NCI-H2029 (cell line): ENCODE measurements around the gene OPCML.

ENCODE experiments used
- DNase-seq: peaks from one replicate; lab custom pipeline; 2025; lab: John Stamatoyannopoulos, UW

OPCML gene

DNA sequence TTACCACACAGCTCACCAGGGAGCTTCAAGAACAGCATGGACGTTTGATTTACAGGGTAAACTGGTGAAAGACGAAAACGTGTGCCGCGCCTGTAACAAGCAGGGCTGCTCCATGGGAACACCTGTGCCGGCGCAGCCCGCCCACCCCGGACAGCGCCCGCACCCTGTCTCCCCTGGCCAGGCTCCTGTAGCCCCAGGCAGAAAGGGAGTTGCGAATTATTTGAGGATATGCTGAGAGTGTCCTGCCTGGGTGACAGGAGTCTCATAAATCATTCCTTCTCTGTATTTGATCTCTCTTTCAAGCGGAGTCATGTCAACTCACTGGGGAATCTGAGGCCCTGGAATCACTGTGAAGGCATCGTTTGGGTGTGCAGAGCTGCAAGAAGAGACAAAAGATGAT is 804.3 kb downstream of the OPCML start:
- no peak for DNase-seq

DNA sequence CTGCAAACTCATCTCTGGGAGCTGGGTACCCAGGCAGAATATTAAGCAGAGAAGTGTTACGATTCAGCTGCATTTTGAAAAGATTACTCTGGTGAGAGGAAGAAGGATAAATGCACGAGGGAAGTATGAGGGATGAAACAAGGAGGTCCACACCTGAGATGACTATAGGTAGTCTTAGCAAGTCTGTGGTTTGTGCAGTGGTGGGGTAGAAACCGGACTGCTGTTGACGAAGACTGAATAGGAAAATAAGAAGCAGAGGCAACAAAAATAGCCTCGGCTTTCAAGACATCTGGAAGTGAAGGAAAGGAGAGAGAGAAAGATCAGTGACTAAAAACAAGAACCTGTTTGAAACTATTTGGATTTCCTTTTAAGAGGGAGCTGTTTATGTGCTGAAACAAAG is 810.8 kb downstream of the OPCML start:
- no peak for DNase-seq

DNA sequence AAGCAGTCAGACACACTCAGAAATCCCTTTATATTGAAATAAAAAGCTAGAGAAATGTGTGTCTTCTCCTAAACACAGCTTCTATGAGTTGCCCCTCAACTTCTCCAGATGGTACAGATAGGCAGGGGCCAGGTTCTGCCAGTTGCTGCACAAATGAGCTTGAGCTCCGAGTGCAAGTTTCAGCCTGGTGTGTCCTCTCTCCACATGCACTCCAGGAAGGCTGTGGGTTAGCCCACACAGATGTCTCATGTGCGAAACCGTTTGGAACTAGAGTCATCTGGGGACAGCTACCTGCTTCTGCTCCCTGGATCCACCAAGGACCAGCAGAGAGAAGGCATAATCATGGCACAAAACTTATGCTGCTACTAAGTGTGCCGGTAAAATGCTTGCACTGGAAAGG is 812.6 kb downstream of the OPCML start:
- DNase-seq, result no peak

DNA sequence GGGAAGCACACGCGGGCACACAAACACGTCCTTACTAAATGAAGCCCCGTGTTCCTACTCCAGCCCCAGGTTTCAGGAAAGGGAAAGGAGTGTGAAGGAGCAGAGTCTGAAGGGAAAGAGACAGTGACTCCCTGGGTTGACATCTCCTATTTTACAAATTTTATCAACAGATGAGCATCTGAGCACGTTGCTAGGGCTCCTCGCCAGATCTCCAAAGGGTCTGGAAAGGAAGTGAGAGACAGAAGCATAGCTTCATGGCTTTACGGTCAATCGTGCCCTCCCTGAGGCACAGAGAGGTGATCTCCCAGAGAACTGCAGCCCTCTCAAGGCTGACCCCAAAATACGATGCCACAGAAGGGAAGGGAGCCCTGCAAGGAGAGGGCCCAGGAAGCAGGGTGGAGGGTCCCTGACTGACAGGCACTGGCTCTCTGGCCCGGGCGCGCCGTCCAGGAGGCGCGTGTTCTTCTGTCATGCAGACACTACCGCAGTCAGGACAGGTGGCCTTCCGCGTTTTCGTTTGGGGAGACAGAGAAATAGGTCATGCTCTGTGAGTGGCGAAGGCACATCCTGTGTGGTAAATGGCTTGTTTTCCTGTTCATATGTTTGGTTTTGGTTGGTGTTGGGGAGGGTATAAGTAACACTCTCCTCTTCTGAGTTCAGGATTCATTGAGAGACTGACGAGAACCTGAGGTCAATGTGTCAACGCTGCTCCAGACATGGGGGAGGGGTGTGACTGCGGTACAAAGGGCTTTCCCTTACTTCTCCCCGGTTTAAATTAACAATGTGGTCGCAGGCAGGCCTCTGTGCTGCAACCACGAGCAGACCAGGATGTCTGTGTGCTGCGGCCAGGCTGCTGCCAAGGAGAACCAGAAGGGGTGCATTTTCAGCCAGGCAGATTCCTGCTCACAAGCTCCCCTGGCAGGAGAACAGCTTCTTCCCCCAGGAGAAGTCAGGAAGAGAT is 813.3 kb downstream of the OPCML start:
- no peak for DNase-seq

DNA sequence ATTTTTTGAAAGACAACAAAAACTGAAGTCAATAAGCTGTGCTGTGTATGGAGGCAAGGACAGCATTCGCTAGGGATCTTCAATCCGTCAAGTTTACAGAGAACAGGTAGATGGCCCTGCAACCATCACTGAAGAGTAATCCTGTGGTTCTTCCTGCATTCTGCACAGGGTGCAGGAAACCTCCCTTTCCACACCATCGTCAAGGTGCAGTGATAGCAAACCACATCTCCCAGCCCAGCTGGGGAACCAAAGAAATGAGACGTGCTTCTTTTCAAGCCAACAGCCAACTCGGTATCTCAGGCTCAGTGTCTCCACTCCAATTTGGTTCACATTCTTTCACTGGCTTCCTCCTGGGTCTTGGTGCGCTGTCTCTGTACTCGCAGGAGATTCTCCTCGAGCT is 814.5 kb downstream of the OPCML start:
- no peak for DNase-seq

DNA sequence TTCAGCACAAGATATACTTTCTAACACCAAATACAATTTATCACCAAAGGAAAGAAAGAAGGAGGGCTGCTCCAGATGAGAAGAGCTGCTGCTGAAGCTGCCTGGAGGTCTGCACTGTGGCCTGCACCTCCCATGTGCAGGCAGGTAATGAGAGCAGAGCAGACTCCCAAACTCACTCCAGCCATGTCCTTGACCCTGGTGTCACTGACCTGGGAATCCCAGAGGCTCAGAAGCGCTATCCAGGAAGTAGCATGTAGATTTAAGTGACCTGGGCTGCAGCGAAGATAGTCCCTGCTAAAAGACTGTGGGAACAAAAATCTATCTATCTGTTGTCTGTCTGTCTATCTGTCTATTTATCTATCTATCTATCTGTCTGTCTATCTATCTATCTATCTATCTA is 816.3 kb downstream of the OPCML start:
- DNase-seq, result no peak

DNA sequence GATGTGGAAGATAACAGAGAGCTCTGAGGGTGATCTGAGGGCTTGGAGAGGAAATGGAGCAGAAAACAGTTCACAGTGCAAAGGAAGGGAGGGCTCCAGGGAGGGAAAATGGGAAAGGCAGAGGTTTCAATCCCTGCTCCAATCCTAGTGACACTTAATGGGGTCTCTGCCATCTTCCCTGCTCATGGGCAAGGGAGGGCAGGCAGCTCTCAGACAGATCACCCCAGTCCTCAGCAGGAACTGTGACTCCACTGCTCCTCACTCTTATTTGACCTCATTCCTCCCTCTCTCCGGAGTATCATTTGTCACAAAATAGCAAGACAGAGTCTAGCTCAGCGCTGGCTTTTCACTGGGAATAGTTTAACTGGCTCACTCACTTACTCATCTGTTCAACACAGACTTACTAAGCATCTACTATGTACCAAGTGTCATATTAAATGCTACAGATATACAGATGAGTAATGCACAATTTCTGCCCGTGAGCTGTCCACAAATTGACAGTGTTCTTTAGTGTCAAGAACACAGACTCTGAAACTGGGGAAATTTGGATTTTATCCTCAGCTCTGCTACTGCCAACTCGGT is 817.4 kb downstream of the OPCML start:
- DNase-seq, result no peak

DNA sequence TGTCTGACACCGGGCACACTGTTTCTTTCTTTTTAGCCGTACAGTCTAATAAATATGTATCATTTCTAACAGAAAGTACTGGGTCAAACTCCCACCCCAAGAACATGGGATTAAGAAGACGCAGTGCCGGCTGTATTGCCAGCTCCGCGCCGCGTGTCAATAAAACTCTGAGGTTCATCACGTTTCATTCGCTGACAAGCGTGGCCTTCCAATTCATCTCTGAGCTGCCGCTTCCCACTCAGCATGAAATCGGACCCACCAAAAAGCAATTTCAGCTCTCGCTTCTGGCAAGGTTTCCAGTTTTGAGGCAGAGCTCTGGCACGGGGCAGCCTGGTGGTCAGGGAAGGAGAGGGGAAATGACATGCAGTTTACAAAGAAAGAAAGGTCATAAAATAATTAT is 819.8 kb downstream of the OPCML start:
- no peak for DNase-seq

DNA sequence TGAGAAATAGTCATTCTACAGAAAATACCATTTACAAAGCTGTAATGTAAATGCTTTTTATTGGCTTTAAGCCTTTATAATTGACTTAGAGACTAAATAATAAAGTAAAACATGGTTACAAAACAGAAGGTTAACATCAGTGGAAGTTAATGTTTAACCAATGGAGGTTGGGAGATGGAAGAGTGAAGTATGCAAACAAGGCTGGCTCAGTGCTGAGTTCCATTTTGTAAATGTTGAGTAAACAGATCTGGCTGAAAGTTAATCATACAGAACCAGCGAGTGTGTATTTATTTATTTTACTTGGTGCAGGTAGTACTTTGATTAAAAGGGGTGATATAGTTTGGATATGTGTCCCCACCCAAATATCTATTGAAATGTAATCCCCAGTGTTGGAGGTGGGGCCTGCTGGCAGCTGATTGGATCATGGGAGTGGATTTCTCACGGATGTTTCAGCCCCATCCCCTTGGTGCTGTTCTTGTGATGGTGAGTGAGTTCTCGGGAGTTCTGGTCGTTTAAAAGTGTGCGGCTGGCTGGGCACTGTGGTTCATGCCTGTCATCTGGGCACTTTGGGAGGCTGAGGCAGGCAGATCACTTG is 827.4 kb downstream of the OPCML start:
- DNase-seq, result no peak

DNA sequence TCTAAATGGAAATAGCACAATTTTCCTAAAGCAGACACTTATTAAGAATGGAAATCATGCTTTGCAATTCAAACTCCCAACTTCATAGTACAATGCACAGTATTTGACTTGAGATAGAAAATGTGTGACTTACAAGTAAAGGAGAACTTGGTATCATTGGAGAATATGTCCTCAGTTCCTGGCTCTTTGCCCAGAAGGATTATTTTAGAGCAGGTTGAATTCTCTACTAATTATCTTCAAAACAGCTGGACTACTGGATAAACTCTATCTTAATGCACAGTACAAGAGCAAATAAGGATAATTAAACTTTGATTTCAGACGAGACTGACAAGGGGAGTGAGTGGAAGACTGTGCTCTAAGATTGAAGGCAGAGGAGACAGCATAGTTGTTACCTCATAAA is 839.4 kb downstream of the OPCML start:
- DNase-seq, result no peak

DNA sequence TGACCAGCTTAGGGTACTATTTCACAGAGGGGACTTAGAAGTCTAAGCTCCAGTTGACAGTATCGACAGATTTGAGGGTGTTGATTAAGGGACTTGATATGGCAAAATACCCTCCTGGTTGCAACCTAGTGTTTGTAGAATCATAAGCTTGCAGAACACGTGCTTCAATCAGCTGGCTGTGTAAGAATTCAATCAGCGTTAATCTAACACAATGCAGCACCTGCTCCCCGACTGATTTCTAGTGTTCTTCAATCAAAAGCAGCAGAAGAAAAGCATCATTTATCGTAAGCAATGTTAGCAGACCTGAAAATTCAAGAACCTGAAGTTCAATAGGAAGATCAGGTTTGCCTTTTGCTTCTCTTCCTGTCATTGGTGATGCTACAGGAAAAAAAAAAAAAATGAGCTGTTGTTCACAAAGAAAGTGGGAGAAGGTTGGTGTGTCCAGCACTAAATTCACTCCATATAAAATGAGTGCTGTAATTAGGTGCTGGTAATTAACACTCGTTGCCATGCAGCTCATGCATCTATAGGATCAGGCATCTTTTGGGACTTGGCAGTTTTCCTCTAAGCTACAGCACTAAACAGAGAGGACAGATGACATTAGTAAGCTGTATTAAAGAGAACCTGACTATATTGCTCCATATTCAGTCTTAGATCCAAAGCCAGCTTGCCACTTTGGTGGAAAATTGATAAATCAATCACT is 840.3 kb downstream of the OPCML start:
- no peak for DNase-seq

DNA sequence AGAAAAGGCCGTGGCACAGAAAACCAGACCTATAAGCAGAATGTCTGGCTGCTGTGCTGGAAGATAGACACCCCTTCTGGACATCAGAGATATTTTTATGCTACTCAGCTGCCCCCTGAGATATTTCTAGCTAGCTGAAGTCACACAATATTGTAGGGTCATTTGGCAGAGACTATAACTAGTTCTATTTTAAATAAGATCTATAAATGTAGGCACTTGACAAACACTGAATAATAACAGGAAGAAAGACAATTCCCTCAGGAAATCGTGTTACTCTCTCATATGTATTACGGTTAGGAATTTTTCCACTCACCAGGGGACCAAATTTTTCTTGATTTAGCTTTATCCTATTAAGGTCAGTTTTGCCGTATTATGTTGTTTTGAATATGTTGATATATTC is 845.4 kb downstream of the OPCML start:
- DNase-seq, result no peak

DNA sequence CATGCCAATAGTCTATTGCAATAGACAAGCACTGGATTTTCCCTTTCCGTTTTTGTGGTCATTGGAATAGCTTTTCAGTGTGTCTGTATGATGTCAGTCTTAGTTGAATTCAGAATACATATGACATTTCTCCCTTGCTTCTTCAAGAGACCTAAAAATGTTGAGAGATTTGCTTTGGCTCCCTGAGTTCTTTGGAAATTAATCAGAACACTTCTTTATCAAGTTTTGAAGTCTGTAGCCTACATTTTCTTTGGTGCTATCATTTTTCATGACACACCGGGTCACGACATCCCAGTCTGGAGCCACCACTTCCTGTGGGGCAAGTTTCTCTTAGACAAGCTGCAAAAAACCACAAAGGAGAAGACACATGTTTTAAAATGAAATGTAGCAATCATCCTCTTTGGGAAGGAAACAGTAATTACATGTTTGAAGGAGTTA is 847.1 kb downstream of the OPCML start:
- no peak for DNase-seq

DNA sequence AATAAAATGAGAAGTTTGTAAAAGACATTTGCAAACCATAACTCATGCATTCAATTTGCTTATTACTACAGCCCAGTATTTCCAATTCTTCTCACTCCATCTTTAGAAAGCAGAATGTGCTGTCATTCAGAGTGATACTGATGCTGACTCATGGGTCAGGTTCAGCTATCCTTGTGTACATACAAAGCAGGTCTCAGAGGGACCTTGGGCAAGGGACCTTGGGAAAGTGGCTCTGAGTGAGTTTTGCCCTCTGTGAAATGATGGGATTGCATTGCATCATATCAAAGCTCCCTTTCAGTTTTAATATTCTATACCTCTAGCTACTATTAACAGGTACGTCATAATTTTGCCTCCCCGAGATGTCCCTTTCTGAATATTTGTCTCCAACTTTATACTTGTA is 848.7 kb downstream of the OPCML start:
- DNase-seq, result no peak

DNA sequence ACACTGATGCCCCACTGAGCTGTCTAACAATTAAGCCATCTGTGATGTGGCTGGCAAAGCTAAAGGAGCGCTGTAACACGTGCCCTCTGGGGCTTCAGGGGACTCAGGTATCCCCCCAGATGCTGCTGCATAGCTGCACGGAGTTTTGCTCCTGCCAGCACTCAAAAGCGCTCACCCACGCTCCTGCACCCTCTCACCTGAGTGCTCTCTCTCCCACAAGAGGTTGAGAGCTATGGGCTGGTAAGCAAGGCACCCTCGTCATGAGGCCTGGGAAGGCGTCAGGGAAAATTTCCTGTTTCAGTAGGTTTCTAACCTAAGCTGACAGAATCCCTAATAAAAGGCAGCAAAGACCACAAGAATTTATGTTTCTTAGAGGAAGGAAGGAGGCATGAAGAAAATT is 850.3 kb downstream of the OPCML start:
- no peak for DNase-seq

DNA sequence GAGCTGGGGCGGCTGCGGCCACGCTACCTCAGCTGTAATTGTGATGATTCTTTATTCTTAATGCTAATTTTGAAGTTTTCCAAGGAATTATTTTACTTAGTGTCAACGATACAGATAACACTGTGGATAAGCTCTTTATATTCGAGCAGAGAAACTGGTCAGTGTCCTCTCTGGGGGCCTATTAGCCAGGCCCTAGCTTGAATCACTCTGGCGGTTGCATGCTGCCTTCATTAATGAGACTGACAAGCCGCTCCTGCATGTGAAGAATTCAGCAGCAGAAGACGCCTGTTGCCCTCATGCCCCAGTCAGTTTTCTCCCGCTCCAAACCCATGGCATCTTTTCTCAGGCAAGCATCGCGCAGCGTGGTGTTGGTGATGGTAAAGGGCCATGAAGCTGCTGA is 851.7 kb downstream of the OPCML start:
- no peak for DNase-seq

DNA sequence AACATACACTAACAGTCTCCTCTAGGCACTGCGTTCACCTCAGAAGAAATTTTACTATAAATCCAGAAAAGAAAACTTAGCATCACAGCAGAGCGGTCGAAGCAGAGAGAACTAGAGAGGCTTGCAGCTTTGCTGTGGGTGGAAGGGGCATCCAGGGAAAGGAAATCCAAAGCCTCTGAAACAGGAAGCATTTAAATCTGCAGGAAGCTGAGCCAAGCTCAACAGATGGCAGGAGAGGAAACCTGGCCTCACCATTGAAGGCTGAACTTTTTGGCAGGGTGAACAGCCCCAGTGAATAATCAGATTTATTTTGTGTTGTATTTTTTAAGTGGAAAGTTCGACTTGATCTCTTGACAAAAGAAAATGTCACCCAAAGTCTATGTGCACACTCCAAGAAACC is 858.1 kb downstream of the OPCML start:
- no peak for DNase-seq

DNA sequence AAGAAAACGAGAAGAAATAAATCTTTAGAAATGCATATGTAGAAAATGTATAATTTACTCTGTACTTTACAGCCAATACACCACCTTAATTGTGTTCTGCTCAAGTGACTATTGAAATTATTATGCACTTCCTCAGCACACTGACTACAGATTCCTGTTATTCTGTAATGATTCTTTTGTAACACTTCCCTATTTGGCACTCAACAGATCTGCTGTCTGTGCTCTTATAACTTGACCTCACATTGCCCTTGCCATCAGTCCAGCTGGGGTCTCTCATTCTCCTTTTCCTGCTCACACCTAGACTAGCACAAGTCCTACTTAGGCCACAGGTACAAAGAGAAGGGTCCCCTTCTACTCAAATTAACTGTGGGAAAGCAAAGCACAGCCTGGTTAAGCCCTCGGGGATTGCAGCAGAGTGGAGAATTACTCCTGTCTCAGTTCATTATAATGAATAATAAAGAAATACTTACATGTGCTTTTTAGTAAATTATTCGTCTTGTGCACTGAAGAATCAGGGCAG is 860.4 kb downstream of the OPCML start:
- no peak for DNase-seq

DNA sequence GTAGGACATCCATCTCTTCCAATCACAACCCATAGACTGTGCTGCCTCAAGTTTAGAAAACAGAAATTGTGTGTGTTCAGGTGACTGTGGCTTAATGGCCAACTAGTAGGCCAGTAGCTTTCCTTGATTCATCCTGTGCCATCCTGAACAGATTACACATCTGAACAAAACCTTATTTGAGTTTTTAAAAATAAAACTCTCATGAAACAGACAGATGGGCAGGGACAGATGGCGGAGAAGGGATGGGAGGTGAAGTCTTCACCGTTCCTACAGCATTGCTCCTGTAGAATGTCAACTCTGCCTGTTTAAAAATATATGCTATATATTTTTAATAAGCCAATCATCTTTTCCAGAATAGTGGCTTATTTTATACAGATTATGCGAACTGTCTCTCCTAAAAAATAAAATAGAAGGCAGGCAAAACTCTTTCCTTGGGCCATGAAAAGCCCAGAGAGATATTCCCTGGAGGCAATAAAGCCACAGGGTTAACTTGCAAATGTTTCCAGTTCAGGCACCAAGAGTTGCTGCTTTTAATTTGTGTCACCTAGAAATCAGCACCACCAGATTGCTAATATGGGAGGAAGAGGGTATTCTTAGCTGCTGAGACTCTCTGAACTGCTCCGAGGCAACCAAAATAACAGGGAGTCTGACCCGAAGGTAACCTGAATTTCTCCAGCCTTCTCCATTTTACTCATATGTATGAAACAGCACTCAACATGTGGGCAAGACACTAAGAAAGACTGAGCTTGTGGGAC is 861.2 kb downstream of the OPCML start:
- no peak for DNase-seq

DNA sequence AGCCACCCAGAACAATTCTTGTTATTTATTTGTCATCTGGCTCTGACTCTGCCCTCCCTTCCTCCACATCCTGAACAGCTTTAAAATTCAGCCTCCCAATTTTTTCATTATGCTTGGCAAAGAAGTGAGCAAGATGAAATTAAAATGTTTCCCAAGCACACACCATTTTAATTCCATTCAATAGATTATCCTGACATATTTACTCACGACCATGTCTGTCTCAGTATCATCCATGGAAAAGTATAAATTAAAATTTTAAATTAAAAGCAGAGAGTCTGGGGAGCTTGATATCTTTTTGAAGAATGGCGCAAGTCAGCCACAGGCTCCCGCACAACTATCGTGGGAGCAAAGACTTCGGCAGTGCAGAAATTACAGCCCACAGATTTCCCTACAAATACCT is 862.4 kb downstream of the OPCML start:
- DNase-seq, result no peak

DNA sequence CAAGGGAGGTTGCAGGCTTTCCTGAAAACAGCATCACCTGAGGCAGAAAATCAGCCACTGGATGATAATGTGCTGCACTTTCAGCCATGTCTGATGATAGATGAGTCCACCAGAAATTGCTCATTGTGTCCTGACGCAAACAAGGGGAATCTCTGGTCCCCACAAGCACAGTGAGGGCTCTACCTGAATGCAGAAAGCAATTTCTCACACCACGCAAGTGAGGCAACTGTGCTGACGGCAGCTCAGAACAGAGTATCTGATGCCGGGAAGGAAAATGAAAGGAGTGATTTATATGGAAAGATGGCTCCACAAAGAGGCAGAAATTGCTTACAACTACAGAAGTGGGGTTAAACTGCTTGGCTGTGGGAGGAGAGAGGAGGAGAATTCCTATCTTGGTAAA is 867.1 kb downstream of the OPCML start:
- DNase-seq, result no peak

DNA sequence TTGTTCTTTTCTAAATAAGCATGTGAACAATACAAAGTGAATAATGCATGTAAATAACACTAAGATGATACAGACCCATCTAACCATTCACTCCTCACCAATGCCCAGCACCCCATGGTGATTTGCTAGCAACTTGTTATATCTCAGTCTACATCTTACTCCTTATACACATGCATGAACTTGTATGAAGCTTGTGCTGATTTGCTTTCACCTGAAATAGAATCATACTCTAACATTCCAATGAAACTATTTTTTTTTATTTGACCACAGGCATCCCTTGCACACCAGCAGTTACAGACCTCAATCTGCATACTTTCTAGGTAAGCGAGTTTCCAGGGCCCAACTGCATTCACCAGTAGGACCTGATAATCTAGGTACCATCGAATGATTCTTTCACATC is 873.6 kb downstream of the OPCML start:
- no peak for DNase-seq
